Stimulated activated CD8-positive, alpha-beta memory T cell treated with anti-CD3 and anti-CD28 coated beads, Interleukin-12 subunit alpha, Interleukin-12 subunit beta, amount 100 ng/mL, for 1 hour (primary cell): ENCODE measurements around the gene PPP1R26.

Source experiments
- DNase-seq: peaks from one replicate; pipeline ENCODE4 v3.0.0-alpha.2; 2020; ENCODE audit warnings: low read depth

PPP1R26 gene

DNA sequence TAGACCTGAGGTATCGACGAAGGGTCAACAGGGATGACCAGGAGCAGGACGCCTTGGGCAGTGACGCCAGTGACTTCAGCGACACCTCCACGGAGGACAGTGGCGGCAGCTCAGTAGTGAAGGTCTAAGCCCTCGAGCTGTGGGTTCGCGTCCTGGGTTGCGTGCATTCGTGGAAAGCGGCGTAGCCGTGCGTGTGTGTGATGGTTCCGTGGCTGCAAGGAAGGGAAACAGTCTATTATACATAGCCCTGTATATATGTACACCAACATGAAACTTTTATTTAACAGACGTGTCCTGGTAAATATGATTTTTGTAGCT lies 8.4 kb downstream of the PPP1R26 start:
- no peak for DNase-seq

DNA sequence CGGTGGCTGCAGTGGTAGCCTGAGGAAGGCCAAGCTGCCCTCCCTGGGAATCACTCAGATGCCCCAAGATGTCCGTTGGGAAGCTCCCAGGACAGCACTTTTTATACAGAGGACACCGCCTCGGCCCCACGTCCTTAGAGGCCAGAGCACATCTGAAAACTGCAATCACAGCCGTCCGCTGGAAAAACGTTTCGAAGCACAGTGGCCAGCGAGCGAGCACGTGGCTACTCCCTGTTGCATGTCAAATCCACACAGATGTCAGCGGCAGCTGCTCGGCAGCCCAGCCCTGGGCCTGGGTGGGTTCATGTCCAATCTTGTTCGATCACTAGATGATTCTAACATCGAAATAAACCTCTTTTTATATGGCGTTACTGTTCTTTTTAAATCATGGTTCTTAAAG lies 8.9 kb downstream of the PPP1R26 start:
- no peak for DNase-seq

DNA sequence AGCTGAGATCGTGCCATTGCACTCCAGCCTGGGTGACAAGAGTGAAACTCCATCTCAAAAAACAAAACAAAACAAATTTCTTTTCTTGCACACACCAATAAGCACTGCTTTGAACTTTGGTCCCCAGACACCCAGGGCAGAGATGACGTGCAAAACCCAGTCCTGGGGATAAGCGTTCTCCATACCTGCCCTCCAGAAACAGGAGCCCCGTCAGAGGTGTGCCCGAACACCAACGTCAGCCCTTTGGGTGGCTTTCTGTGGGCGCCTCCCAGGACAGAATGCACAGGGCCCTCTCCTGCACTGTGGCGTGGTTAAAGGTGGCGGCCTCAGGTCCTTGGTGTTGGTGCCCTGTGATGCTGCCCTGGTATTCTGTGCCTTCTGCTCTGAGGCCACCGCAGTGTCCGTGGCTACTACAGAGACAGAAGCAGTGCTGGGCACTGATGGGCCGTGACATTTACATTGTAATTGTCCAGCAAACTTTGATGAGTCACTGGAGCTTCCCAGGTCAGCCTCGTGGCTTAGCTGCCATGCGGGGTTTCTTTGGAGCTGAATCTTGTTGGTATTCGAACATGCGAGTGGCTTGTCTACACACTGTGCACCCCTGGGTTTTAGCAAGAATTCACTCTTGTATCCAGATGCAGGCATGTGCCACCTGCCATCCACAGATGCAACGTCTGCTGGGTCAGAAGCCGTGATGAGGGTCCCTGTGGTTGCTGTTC lies 9.8 kb downstream of the PPP1R26 start:
- DNase-seq, result no peak

DNA sequence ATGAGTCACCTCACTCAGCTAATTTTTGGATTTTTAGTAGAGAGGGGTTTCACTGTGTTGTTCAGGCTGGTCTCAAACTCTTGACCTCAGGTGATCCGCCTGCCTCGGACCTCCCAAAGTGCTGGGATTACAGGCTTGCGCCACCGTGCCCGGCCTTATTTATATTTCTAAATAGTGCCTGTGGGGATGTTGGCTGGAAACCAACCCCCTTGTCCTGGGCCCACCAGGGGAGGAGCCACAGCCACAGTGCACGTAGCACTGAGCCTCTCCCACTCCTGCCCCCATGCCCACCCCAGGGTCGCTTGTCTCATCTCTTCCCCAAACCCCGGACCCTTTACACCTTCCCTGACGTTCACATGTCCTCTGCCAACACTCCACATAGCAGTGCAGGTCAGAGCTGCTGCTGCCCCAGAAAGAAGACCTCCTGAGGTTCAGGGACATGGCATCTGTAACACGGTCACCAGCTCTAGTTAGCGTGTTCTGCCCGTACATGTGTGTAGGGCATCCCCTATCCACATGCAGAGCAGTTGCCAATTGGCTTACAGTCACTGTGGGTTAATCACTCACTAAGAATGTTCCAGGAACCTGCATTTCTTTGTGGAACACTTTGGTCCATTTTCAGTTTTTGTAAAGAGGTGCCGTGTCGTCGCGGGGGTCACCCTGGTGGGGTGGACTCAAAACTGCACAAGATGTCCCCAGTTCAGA lies 10.7 kb downstream of the PPP1R26 start:
- DNase-seq, result no peak

DNA sequence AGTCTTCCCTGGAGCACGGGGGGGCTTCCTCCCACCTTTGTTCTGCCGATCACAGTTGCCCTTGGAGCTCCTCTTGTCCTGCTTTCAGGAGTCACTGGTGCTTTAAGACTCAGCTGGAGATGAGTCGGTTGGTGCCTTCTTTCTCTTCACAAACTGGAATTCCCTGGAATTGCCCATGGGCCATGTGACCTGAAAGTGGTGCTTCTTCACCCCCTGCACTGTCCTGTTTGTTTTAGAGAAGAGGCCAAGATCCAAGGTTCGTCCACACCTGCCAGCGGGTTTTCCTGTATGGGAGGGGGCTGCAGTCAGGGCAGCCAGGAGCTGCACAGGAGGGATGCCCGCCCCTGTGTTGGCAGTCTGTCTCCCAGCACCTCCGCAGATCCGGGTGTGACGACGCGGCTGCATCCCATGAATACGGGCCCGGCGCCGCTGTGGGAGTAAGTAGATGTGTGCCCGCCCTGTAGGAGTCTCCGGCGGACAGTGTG lies 11.4 kb downstream of the PPP1R26 start:
- DNase-seq, result no peak

DNA sequence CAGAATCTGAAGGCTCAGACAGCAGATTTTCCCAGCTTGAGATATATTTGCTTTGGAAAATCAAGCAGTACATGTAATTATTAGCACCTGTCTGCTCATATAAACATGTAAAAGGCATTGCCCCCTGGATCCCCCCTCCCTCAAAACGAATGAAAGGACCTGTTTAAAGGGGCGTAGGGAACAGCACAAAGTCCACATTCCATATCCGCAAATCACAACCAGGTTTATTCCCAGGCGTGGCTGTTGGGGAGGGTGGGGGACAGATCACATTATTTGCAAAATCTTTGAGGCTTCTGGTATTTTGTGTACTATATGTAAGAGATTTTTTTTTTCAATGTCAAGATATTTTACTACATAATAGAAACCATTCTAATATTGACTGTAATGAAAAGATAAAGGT lies 12.2 kb downstream of the PPP1R26 start:
- DNase-seq, result no peak

DNA sequence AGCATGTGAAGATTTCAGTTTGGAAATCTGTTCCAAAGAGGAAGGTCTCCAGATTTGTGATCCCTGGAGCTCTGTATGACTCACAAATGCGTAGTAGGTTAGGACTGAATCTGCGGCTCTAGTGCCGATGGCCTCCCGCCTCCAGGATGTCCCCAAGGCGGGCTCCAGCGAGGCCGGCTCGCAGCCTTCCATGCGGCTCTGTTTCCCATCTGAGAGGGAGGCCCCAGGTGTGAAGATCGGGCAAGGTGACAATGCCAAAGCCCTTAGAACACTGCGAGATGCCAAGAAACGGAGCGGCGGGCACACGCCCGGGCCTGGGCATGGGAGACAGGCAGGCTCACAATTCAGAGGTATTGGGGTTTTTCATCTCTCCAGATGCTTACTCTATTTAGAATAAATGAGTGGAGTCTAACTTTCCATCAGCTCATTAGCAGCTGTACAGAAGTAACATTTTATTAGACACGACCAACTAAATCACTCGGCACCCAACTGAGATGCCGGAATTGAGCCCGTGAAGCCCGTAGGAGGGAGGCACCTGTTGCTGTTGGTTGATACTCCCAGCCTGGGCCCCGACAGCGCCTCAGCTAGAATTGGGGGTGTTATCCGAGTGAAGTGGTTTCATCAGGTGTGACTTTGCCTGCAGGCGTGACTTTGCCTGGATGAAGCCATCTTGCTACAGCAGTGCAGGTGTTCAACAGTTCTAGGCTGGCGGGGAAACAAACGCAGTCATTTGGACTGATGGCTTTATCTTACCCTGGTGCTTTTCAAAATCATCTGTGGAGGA lies 13.5 kb downstream of the PPP1R26 start:
- no peak for DNase-seq

DNA sequence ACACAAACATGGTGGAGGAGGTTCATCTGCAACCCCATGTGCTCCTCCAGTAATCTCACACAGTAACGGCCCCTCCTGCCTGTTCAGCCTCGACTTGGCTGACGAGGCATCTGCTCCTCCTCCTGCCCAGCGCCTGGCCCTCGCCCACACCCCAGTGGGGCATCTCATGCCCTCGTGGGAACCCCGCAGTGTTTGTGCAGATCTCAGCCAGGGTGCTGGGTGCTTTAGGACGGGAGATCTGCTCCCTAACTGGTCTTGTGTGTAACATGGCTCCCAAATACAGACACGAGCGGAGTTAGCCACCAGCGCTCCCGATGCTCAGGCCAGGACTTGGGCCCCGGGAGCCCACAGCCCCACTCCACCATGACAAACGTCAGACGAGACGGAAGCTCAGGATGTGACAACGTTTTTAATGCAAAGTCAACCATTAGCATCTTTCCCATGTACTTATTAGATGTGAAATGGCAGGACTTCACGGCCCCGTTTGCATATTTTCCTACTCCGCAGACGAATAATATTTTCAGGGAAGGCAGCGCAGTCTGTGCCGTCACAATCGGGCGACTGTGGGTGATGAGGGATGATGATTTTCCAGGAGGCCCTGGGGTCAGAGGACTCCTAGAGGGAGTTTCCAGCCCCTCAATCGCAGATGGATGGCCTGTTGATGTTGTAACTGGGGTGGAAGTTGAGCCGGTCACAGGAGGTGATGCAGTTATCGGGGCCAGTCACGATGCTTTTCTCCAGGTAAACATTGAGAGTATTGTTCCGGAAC lies 15.4 kb downstream of the PPP1R26 start:
- no peak for DNase-seq

DNA sequence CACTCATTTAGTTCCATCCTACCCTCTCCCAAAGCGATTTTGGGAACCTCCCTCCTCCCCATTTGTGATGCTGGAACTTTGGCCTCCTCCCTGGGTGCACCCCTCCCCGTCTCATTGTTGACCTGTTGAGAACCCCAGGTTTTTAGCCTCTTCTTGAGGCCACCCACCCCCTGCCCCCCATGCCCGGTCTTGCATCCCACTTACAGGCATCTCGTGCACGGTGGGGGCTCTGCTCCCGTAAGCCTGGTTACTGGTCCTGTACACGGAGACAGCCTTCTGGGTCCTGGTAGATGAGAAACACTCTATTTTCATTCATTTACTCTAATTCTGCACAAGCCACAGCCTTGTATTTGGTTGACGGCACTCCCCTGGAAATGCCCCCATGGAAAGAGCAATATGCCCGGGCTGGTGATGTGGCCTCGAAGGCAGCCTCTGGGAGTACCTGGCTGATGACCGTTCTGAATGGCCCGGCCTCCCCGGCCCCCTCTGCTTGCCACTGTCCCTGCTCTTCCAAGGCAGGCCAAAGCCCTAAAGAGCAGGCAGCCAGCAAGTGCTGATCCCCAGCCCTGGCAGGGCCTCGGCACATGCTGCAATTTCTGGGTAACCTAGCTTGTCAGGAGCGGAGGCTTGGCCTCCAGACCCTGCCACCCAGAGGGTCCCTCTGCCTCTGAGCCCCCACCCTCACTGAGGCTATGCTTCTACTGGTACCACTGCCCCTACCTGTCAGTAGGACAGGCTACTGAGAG lies 19.0 kb downstream of the PPP1R26 start:
- no peak for DNase-seq

DNA sequence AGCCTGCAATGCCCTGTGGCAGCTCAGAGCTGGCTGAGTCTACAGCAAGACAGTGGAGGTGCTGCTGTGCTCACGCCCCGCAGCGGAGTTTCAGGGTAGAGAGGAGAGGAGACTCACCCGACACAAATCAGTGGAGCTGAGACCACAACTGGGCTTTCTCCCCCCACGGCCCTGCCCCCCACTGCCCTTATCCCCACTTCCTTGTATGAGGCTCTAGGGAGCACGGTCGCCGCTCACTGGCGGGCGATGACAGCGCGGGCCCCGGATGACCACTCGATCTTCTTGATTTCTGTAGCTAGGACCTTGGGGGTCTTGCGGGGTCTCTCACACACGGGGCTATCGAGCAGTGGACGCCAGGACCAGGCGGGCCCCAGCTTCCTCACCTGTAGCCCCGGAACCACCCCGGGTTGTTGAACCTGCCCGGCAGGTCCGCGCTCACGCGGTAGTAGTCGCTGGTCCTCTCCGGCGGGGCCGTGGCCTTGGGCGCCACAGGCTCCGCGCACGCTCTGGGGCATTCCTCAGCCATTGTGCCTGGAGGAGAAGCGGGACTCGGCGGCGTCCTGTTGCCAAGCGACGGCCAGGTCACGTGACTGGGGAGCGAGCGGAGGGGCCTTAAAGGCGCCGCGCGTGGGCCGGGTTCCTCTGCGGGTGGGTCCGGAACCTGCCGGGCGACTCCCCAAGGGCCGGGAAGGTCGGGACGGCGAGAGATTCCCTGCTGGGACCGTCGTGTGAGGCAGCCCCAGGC lies 19.9 kb downstream of the PPP1R26 start:
- peak; percentile 82 for DNase-seq

DNA sequence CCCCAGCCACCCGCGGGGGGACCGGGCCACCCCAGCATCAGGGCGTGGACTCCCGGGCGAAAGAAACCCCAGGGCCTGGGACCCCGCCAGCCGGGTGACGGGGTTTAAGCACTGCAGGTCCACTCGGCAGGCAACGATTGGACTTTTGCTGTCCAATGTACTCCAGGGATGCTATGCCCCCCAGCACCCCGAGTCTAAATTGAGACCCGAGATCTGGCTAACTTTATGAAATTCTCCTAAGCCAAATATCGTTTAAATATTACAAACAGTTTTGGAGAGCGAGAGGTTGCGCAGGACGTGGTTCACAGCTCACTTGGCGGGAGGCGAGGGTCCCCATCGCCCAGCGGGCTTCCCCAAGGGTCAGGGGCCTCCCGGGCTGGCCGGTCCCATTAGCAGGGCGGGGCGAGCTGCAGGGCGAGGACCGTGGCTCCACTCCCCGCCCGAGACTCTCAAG lies 20.5 kb downstream of the PPP1R26 start:
- DNase-seq, result no peak

DNA sequence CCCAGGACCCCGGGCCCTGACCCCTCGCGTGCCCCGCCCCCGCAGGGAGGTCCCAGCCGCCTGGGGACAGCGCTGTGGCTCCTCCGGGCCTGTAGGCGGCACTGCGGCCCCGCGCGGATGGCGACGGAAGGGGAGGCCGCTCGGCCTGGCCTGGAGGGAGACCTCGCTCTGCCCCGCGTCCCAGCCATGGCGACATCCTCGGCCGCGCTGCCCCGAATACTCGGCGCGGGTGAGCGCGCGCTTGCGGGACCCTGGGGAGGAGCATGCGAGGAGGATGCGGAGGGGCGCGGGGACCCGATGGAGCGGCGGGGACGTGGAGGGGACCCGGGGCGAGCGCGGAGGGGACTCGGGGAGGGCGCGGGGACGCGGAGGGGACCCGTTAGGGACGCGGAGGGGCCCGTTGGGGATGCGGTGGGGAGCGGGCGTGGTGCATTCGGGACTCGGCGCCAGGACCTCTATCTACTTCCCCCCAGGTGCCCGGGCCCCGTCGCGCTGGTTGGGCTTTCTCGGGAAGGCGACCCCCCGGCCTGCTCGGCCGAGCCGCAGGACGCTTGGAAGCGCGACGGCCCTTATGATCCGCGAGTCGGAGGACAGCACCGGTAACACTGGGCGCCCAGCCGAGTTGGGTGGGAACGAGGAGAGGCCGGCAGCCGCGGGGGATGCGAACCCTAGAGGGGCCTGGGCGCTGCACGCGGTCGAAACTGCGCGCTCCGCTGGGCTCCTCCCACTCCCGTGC lies 21.1 kb downstream of the PPP1R26 start, which contains the start of gene MRPS2:
Gene MRPS2, plus strand, starts transcription at position 158 of the 736 bp plus-strand sequence. Its CDS starts 29 bp downstream, at position 187.
- peak; percentile 70 for DNase-seq

DNA sequence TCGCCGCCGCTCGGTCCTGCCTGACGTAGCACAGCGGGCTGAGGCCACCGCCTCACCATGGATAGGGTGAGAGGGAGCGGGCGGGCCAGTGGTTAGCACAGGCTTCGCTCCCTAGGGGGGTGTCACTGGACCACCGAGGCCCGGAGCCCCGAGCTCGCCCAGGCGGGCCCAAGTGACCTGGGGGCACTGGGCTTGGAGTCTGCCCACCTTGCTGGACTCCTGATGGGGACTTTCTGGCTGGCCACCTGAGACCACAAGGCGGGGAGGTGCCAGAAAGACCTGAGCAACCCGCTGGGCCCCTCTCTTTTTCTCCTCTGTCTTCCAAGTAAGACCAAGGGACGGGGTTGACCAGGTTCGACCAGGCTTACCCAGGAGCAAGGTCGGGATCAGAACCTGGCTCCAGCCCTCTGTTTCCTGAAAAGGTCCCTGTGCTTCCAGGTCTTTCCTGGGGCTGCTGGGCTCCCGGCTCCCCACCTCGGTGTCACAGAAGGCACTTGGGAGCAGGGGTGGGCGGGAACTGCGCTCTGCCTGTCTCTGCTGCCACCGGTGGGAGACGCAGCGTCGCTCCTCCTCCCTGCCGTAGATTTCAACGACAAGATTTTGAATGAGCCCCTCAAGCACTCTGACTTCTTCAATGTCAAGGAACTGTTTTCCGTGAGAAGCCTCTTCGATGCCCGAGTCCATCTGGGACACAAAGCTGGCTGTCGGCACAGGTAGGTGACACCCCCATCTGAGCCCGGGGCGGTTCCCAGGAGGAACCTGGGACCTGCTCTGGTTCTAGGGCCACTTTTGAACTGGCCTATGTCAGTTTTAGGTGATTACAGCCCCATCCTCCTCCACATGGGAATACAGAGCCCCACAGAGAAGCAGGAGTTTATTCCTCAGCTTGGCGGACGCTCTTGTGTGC lies 21.9 kb downstream of the PPP1R26 start:
- DNase-seq, result no peak

DNA sequence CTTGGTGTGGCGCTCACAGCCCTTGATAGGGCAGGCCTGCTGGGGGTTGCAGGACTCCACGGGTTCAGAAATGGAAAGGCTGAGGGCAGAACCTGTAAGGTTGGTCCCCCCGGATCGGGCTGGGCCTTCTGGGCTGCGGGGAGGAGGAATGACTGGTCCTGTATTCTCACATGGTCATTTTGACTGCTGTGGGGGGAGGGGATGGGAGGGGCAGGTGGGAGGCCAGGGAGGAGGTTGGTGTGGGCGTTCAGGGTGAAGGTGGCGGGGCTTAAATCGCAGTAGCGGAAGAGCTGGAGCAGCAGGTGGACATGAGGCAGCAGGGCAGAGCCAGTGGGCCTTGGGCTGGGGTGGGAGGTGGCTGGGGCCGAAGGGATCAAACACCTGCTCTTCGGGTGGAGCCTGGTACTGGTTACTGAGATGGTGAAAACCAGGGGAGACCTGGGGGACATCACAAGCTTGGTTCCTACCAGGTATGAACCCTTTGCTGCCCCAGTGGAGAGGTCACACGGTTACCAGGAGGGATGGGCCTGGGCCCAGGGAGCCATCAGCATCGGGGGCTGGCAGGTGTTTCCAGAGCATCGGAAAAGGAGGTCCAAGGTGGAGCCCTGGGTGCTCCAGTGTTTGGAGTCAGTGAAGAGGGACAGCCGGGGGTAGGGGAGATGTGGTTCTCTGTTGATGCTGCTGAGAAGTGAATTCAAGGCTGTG lies 22.7 kb downstream of the PPP1R26 start:
- DNase-seq, result no peak

DNA sequence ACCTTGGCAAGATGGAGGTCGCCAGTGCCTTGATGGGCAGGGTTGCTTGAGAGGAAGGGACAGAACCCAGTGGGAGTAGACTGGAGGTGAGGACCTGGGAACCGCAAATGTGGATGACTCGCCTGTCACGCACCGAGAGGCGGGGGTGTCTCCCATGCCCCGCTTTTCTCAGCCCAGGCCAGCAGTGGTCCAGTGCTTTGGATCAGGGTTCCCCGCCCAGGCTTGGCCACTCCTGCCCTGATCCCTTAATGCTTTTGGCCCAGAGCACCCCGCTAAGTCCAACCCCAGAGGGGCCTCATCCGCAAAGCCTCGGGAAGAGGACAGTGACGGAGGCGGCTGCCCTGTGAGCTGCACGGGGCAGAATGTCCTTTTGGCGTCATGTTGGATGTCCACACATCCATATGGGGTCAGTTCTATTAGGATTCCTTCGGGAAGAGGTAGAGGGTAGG lies 23.3 kb downstream of the PPP1R26 start:
- no peak for DNase-seq

DNA sequence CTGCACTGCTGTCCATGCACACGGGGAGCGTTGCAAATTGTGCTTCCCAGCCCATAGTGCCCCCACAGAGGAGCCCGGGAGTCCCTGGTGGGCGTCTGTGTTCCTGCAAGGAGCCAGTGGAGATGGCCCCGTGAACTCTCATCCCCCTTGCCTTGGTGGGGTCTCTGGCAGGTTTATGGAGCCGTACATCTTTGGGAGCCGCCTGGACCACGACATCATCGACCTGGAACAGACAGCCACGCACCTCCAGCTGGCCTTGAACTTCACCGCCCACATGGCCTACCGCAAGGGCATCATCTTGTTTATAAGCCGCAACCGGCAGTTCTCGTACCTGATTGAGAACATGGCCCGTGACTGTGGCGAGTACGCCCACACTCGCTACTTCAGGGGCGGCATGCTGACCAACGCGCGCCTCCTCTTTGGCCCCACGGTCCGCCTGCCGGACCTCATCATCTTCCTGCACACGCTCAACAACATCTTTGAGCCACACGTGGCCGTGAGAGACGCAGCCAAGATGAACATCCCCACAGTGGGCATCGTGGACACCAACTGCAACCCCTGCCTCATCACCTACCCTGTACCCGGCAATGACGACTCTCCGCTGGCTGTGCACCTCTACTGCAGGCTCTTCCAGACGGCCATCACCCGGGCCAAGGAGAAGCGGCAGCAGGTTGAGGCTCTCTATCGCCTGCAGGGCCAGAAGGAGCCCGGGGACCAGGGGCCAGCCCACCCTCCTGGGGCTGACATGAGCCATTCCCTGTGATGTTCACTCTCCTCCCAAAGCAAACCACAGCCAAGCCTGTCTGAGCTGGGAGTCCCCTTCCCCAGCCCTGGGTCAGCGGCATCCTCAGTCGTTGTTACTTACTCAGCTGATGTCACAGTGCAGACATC lies 24.0 kb downstream of the PPP1R26 start:
- DNase-seq, result no peak
